ENCODE measurements around the gene CCDC188. TPM values are rescaled to one million over a fixed set of nuclear protein-coding genes. Genes with fewer than 3 reads are reported as not detected.

The CCDC188 gene
- total and polyA plus RNA-seq, 2 of the 4 experiments (the other 2 are of a cell fraction) = 0.10 TPM; not detected in 1

DNA sequence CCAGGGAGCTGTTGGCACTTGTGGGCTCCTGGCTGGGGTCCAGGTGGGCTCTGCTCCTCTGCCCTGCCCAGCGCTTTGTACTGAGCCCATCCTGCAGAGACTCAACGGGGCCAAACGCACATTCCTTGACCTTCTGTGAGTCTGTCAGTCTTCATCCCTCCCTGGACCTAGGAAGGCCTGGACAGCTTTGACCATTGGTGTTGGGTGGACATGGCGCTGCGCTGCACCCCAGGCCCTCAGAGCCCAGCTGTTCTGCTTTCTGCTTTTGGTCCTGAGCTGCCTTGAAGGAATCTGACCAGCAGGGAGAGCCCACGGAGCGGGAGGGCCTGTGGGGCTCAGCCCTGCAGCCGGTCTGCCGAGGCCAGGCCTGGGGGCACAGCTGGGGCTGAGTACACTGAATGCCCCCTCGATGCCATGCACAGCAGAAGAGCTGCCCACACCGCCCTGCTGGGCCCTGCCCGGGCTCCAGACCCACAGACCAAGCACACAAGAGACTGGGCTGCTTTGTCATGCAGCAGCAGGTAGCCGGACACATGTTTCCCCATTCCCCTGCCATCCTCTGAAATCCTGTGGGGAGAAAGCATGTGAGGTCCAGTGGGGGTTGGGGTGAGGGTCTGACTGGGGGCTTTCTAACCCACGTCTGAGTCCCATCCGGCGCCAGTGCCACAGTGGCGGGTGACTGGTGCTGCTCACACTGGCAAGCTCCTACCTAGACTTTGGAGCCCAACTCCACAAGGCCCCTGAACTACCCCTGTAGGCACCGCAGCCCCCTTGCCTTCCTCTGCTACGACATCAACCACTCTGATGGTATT is 24.1 kb upstream of the CCDC188 start:
- no peaks in the 10 kb centered on the region for H3K4me1 ChIP-seq (ENCODE audit: control insufficient read depth, insufficient read depth, low read length)
- no peak overlapping the region for H3K23ac ChIP-seq (ENCODE audit: low read depth, low read length)
- no peak overlapping the region for H2BK20ac ChIP-seq (ENCODE audit: low read depth, low read length)
- WGBS, 2 experiments (ENCODE audit: extremely low coverage in 2 of 2, insufficient read length in 1 of 2) = 55% methylated on average over 7 of the region's 19 CpGs; no CpG with 5 or more reads in 1 of the 2 experiments
- ChIA-PET POLR2A (ENCODE audit: unreplicated experiment) (no interaction called here), CTCF (no interaction called here)
- no peak overlapping the region for H2AK9ac ChIP-seq (replicated peaks; ENCODE audit: low read depth, low read length, poor library complexity)
- TF ChIP-seq, protein P1, sequence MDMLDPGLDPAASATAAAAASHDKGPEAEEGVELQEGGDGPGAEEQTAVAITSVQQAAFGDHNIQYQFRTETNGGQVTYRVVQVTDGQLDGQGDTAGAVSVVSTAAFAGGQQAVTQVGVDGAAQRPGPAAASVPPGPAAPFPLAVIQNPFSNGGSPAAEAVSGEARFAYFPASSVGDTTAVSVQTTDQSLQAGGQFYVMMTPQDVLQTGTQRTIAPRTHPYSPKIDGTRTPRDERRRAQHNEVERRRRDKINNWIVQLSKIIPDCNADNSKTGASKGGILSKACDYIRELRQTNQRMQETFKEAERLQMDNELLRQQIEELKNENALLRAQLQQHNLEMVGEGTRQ (IDR thresholded peaks at IDR 0.05; ENCODE audit: low read depth, low read length) = no peak
- TF ChIP-seq CEBPB (IDR thresholded peaks at IDR 0.05; ENCODE audit: low read depth, low read length) (no peak), CHD1 (IDR thresholded peaks at IDR 0.05; ENCODE audit: low read depth, low read length) (no peak), RCOR1 (IDR thresholded peaks at IDR 0.05; ENCODE audit: insufficient replicate concordance, low read length) (no peak), MXI1 (IDR thresholded peaks at IDR 0.05; ENCODE audit: borderline replicate concordance, low read depth, low read length) (no peak), BHLHE40 (IDR thresholded peaks at IDR 0.05; ENCODE audit: low read depth, low read length) (no peak), RAD21 (IDR thresholded peaks at IDR 0.05; ENCODE audit: low read length) (peak; percentile 46), FOS (IDR thresholded peaks at IDR 0.05; ENCODE audit: low read depth, low read length) (no peak), MAFK (IDR thresholded peaks at IDR 0.05; ENCODE audit: low read depth, low read length) (no peak), SMC3 (IDR thresholded peaks at IDR 0.05; ENCODE audit: low read depth, low read length) (peak; percentile 36; the same call in 1 of the 2 replicates)
- TF ChIP-seq, protein P2, sequence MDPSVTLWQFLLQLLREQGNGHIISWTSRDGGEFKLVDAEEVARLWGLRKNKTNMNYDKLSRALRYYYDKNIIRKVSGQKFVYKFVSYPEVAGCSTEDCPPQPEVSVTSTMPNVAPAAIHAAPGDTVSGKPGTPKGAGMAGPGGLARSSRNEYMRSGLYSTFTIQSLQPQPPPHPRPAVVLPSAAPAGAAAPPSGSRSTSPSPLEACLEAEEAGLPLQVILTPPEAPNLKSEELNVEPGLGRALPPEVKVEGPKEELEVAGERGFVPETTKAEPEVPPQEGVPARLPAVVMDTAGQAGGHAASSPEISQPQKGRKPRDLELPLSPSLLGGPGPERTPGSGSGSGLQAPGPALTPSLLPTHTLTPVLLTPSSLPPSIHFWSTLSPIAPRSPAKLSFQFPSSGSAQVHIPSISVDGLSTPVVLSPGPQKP (IDR thresholded peaks at IDR 0.05; ENCODE audit: borderline replicate concordance, low read depth, low read length) = no peak
- TF ChIP-seq, protein P3, sequence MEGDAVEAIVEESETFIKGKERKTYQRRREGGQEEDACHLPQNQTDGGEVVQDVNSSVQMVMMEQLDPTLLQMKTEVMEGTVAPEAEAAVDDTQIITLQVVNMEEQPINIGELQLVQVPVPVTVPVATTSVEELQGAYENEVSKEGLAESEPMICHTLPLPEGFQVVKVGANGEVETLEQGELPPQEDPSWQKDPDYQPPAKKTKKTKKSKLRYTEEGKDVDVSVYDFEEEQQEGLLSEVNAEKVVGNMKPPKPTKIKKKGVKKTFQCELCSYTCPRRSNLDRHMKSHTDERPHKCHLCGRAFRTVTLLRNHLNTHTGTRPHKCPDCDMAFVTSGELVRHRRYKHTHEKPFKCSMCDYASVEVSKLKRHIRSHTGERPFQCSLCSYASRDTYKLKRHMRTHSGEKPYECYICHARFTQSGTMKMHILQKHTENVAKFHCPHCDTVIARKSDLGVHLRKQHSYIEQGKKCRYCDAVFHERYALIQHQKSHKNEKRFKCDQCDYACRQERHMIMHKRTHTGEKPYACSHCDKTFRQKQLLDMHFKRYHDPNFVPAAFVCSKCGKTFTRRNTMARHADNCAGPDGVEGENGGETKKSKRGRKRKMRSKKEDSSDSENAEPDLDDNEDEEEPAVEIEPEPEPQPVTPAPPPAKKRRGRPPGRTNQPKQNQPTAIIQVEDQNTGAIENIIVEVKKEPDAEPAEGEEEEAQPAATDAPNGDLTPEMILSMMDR (conservative IDR thresholded peaks at IDR 0.05; ENCODE audit: low read depth, low read length) = peak; percentile 39
- no peaks in the 10 kb centered on the region for H3K9me1 ChIP-seq (ENCODE audit: insufficient read depth, low read length)
- H3K27me3 ChIP-seq (ENCODE audit: control insufficient read depth, insufficient read depth, low read length) = peaks cover 37% of the 10 kb centered on the region
- no peak overlapping the region for H2BK15ac ChIP-seq (ENCODE audit: low read depth, low read length)
- no peak overlapping the region for H3K4me3 ChIP-seq (ENCODE audit: insufficient read depth, low read depth, low read length)
- peak; percentile 87 for ATAC-seq (ENCODE audit: low read depth)
- no peak overlapping the region for H3K14ac ChIP-seq (replicated peaks; ENCODE audit: low read depth, low read length)
- no peak overlapping the region for H2BK120ac ChIP-seq (ENCODE audit: low read depth, low read length)
- H4K8ac ChIP-seq (ENCODE audit: low read depth in 2 of 2, low read length in 2 of 2) = no peak overlapping the region
- BruUV-seq (replicated peaks) = no TSS peak
- no peak overlapping the region for H4K91ac ChIP-seq (ENCODE audit: insufficient read depth, low read depth, low read length)
- peak; percentile 9 for DNase-seq
- H3K79me1 ChIP-seq (ENCODE audit: low read depth in 1 of 2, low read length in 2 of 2) = no peaks in the 10 kb centered on the region
- H3K4me2 ChIP-seq (ENCODE audit: low read depth, low read length) = no peak overlapping the region
- H2AFZ ChIP-seq (replicated peaks; ENCODE audit: low read length, poor library complexity) = peak overlapping the region; percentile 44
- H3K9ac ChIP-seq (ENCODE audit: low read depth, low read length) = no peak overlapping the region
- dilution Hi-C loops (cut with HindIII; ENCODE audit: low sequenced_read_pairs, unreplicated experiment) = no loop called here
- H3K27ac ChIP-seq (ENCODE audit: insufficient read depth, low read length) = no peak overlapping the region
- no peaks in the 10 kb centered on the region for H3K9me3 ChIP-seq (ENCODE audit: control insufficient read depth, insufficient read depth, low read length)
- intact Hi-C loops (cut with micrococcal nuclease) = loop anchor here (5.0 kb wide), 1 partner anchor 92 kb away; the partner anchor contains the start of gene RTN4R
- H3K4ac ChIP-seq (ENCODE audit: low read depth, low read length) = no peak overlapping the region
- no peak overlapping the region for H4K5ac ChIP-seq (ENCODE audit: low read depth, low read length)
- no peak overlapping the region for H2AK5ac ChIP-seq (ENCODE audit: low read depth, low read length)
- no peak overlapping the region for H3K18ac ChIP-seq (ENCODE audit: low read depth, low read length)
- no peak overlapping the region for H2BK5ac ChIP-seq (ENCODE audit: low read depth, low read length, poor library complexity, severe bottlenecking)
- no peaks in the 10 kb centered on the region for H3K36me3 ChIP-seq (ENCODE audit: control insufficient read depth, insufficient read depth, low read length)
- in situ Hi-C loops (cut with MboI; ENCODE audit: low sequenced_read_pairs) = loop anchor here (5.0 kb wide), 1 partner anchor 102 kb away; no protein-coding TSS in a partner anchor
- H4K20me1 ChIP-seq (ENCODE audit: insufficient read depth, low read length) = no peaks in the 10 kb centered on the region
- H3K56ac ChIP-seq (ENCODE audit: extremely low read depth, insufficient read depth, low read length) = no peak overlapping the region
